Spleen (tissue), 7 donors: ENCODE results near the gene CAPN10.

Experiments
- POLR2A ChIP-seq, 3 donors: fragments of 450-650 bp; IDR thresholded peaks; one replicate each; pipeline ENCODE4 v1.5.1; 2017; ENCODE audit warnings: antibody characterized with exemption in 3 of 3, mild to moderate bottlenecking in 1 of 3
- TF ChIP-seq, protein P1 (sequence below), 11 experiments: fragments of 200-600 bp in 7 of 11; fragments of 450-650 bp in 4 of 11; sonication (generic) in 4 of 11; IDR thresholded peaks in 8 of 11; conservative IDR thresholded peaks in 3 of 11; 1 replicate in 7 of 11; 2 replicates in 4 of 11; pipeline versions ENCODE4 v1.4.0 to v1.8.0; 2016 to 2021; ENCODE audit warnings: antibody characterized with exemption in 11 of 11, inconsistent platforms in 4 of 11, mild to moderate bottlenecking in 1 of 11
- donor health status: DM: no; HTN: no; CAD: no; lungs with moderate emphysema.
- donor health status: DM: no; HTN: no; CAD: no.
- donor health status: DM: no; HTN: no; CAD: no.

DNA sequence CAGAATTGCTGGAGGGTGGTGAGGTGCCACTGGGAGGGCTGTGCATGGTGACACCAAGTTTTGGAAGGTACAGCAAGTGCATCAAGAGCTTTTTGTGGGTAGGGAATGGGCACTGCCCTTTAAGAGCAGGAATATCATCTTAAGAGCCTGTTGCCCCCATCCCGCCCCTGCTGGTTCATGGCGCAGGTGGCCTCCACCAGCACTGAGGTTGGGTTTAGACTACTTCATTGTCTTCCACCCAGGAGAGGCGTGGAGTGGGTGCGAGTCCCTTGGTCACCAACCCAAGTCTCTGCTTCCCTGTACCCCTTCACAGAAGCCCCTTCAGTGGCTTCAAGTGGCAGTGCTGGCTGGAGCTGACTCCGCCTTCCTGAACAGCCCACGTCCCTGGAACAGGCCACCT, 10.5 kb upstream of the CAPN10 start:
- TF ChIP-seq POLR2A (IDR thresholded peaks at IDR 0.05) = no peak
- TF ChIP-seq, protein P1, sequence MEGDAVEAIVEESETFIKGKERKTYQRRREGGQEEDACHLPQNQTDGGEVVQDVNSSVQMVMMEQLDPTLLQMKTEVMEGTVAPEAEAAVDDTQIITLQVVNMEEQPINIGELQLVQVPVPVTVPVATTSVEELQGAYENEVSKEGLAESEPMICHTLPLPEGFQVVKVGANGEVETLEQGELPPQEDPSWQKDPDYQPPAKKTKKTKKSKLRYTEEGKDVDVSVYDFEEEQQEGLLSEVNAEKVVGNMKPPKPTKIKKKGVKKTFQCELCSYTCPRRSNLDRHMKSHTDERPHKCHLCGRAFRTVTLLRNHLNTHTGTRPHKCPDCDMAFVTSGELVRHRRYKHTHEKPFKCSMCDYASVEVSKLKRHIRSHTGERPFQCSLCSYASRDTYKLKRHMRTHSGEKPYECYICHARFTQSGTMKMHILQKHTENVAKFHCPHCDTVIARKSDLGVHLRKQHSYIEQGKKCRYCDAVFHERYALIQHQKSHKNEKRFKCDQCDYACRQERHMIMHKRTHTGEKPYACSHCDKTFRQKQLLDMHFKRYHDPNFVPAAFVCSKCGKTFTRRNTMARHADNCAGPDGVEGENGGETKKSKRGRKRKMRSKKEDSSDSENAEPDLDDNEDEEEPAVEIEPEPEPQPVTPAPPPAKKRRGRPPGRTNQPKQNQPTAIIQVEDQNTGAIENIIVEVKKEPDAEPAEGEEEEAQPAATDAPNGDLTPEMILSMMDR (IDR thresholded peaks at IDR 0.05 in 8 of 11, conservative IDR thresholded peaks at IDR 0.05 in 3 of 11) = no peak
